GM23338 (cell line): ENCODE measurements around the gene ANKRD11. TPM values are rescaled to one million over a fixed set of nuclear protein-coding genes. Genes with fewer than 3 reads are reported as not detected.

ENCODE experiments used
- ATAC-seq: fragments of 200-7000 bp; cut with Tn5 transposase; 3 replicates; pipeline ENCODE4 v1.9.1; 2020
- DNase-seq: peaks from one replicate; pipeline ENCODE4 v3.0.0-alpha.2; 2015; ENCODE audit warnings: low spot score
- H2AFZ ChIP-seq: fragments of 200-600 bp; sonication (generic); 2 replicates; pipeline ENCODE4 v1.8.0; 2016; ENCODE audit warnings: antibody characterized with exemption, mild to moderate bottlenecking, moderate library complexity
- H3F3A ChIP-seq: fragments of 200-600 bp; sonication (generic); replicated peaks from 2 replicates; pipeline ENCODE4 v1.8.0; 2017; ENCODE audit warnings: antibody characterized with exemption, mixed run types, low read depth
- H3K27ac ChIP-seq: fragments of 200-600 bp; sonication (generic); 2 replicates; pipeline ENCODE4 v1.6.1; 2016; ENCODE audit warnings: low read depth
- H3K27me3 ChIP-seq: fragments of 200-600 bp; sonication (generic); 2 replicates; pipeline ENCODE4 v1.8.0; 2016; ENCODE audit warnings: mild to moderate bottlenecking, mixed run types, moderate library complexity; ENCODE audit not compliant: insufficient read depth
- H3K36me3 ChIP-seq: fragments of 200-600 bp; sonication (generic); 2 replicates; pipeline ENCODE4 v1.8.0; 2016; ENCODE audit warnings: mild to moderate bottlenecking; ENCODE audit not compliant: insufficient read depth
- H3K4me1 ChIP-seq: fragments of 200-600 bp; sonication (generic); 2 replicates; pipeline ENCODE4 v1.8.0; 2016; ENCODE audit warnings: mild to moderate bottlenecking, moderate library complexity; ENCODE audit not compliant: insufficient read depth
- H3K4me2 ChIP-seq: fragments of 200-600 bp; sonication (generic); 2 replicates; pipeline ENCODE4 v1.7.1; 2017; ENCODE audit warnings: mixed run types
- H3K4me3 ChIP-seq: fragments of 200-600 bp; sonication (generic); 2 replicates; pipeline ENCODE4 v1.6.1; 2016; ENCODE audit warnings: mixed run types
- H3K79me2 ChIP-seq: fragments of 200-600 bp; sonication (generic); replicated peaks from 2 replicates; pipeline ENCODE4 v1.8.0; 2017; ENCODE audit warnings: mild to moderate bottlenecking; ENCODE audit not compliant: insufficient read depth
- H3K9me2 ChIP-seq: fragments of 200-600 bp; sonication (generic); 2 replicates; pipeline ENCODE4 v1.8.0; 2017; ENCODE audit not compliant: insufficient read depth
- H4K20me1 ChIP-seq: fragments of 200-600 bp; sonication (generic); replicated peaks from 2 replicates; pipeline ENCODE4 v1.8.0; 2017; ENCODE audit warnings: mild to moderate bottlenecking; ENCODE audit not compliant: insufficient read depth
- H3K27ac Mint-ChIP-seq: 2 replicates; pipeline ENCODE4 v1.8.0; 2020; ENCODE audit warnings: inconsistent platforms, mild to moderate bottlenecking, moderate library complexity, mixed read lengths
- H3K27me3 Mint-ChIP-seq: 3 replicates; pipeline ENCODE4 v1.8.0; 2022; ENCODE audit warnings: low read depth, mild to moderate bottlenecking, moderate library complexity, mixed read lengths, inconsistent platforms; ENCODE audit not compliant: insufficient read depth, poor library complexity
- H3K36me3 Mint-ChIP-seq: 3 replicates; pipeline ENCODE4 v1.8.0; 2021; ENCODE audit warnings: low read depth, mild to moderate bottlenecking, inconsistent platforms, moderate library complexity, mixed read lengths
- H3K4me1 Mint-ChIP-seq: 3 replicates; pipeline ENCODE4 v1.8.0; 2020; ENCODE audit warnings: mild to moderate bottlenecking, inconsistent platforms, mixed read lengths
- H3K4me3 Mint-ChIP-seq: 3 replicates; pipeline ENCODE4 v1.8.0; 2021; ENCODE audit warnings: moderate library complexity, mild to moderate bottlenecking, inconsistent platforms, mixed read lengths
- H3K9me3 Mint-ChIP-seq: 3 replicates; pipeline ENCODE4 v1.8.0; 2020; ENCODE audit warnings: moderate library complexity, mild to moderate bottlenecking, inconsistent platforms, mixed read lengths
- CREB1 ChIP-seq: fragments of 250-450 bp; sonication (Bioruptor Pico); IDR thresholded peaks from 2 replicates; pipeline ENCODE4 v1.5.0; 2020; ENCODE audit warnings: low read depth, mild to moderate bottlenecking, moderate library complexity
- ETS1 ChIP-seq: IDR thresholded peaks from 2 replicates; pipeline ENCODE4 v1.6.1; 2016; ENCODE audit warnings: antibody characterized with exemption
- EZH2 ChIP-seq: fragments of 200-600 bp; sonication (generic); IDR thresholded peaks from one replicate; pipeline ENCODE4 v1.8.0; 2017; ENCODE audit warnings: antibody characterized with exemption, mild to moderate bottlenecking, low read depth; ENCODE audit not compliant: unreplicated experiment
- JUNB ChIP-seq: IDR thresholded peaks from one replicate; pipeline ENCODE4 v1.6.1; 2016; ENCODE audit warnings: antibody characterized with exemption; ENCODE audit not compliant: unreplicated experiment
- NANOG ChIP-seq: IDR thresholded peaks from 2 replicates; pipeline ENCODE4 v1.6.1; 2016; ENCODE audit warnings: antibody characterized with exemption, borderline replicate concordance
- POLR2AphosphoS5 ChIP-seq: IDR thresholded peaks from 2 replicates; pipeline ENCODE4 v1.6.1; 2016; ENCODE audit warnings: antibody characterized with exemption, low read depth
- REST ChIP-seq: IDR thresholded peaks from one replicate; pipeline ENCODE4 v1.6.1; 2018; ENCODE audit warnings: antibody characterized with exemption; ENCODE audit not compliant: unreplicated experiment
- STAT1 ChIP-seq: IDR thresholded peaks from one replicate; pipeline ENCODE4 v1.6.1; 2016; ENCODE audit warnings: antibody characterized with exemption; ENCODE audit not compliant: unreplicated experiment
- ZNF114 ChIP-seq: fragments of 250-450 bp; sonication (Bioruptor Pico); IDR thresholded peaks from 2 replicates; pipeline ENCODE4 v1.5.0; 2020; ENCODE audit warnings: mild to moderate bottlenecking, moderate library complexity
- ZNF462 ChIP-seq: fragments of 250-450 bp; sonication (Bioruptor Pico); IDR thresholded peaks from 2 replicates; pipeline ENCODE4 v1.5.0; 2020; ENCODE audit warnings: mild to moderate bottlenecking, moderate library complexity
- polyA plus RNA-seq: library from polyadenylated mRNA; unstranded; fragments of >200 nt; fragmentation: Nextera tagmentation; extraction: Ambion mirVana; gene quantifications from 2 replicates; pipeline ENCODE4 v1.2.1, GENCODE V29; 2016
- total RNA-seq: library from RNA; depleted of rRNA; stranded (reverse); fragments of >200 nt; shearing (Covaris generic); gene quantifications from 2 replicates; pipeline ENCODE4 v1.2.3, GENCODE V29; 2014

ANKRD11 gene
- total and polyA plus RNA-seq, 2 experiments from 2014 or later: 130 to 159 TPM

GRCh38 chr16:89522287-89522686 lies 31.9 kb upstream of the ANKRD11 start:
- H3K4me2 ChIP-seq: no peak overlapping the region
- Mint-ChIP-seq H3K36me3 (peaks cover 80% of the 10 kb centered on the region), H3K9me3 (no peaks in the 10 kb centered on the region), H3K4me3 (no peak overlapping the region), H3K27ac (no peak overlapping the region; the same call in 1 of the 2 replicates), H3K4me1 (no peaks in the 10 kb centered on the region; the same call in 1 of the 3 replicates), H3K27me3 (peaks cover 7% of the 10 kb centered on the region)
- peaks cover 71% of the 10 kb centered on the region for H3K79me2 ChIP-seq
- H4K20me1 ChIP-seq: peaks cover 34% of the 10 kb centered on the region
- no peaks in the 10 kb centered on the region for H3K4me1 ChIP-seq
- H3K9me2 ChIP-seq: no peaks in the 10 kb centered on the region
- H3K4me3 ChIP-seq: no peak overlapping the region
- no peaks in the 10 kb centered on the region for H3K27me3 ChIP-seq
- ATAC-seq: peak; percentile 60
- no peak for DNase-seq
- no peak overlapping the region for H2AFZ ChIP-seq
- TF ChIP-seq STAT1 (no peak), NANOG (no peak), EZH2 (no peak), CREB1 (CRISPR knock-in tag) (no peak), ZNF114 (CRISPR knock-in tag) (no peak), JUNB (no peak)
- no peak overlapping the region for H3K27ac ChIP-seq
- H3K36me3 ChIP-seq: peaks cover 30% of the 10 kb centered on the region
- peaks cover 22% of the 10 kb centered on the region; the same call in 1 of the 2 replicates for H3F3A ChIP-seq

GRCh38 chr16:89519881-89520280 lies 29.5 kb upstream of the ANKRD11 start:
- Histone ChIP-seq H3K36me3 (peaks cover 19% of the 10 kb centered on the region), H4K20me1 (peaks cover 30% of the 10 kb centered on the region), H3K79me2 (peaks cover 74% of the 10 kb centered on the region), H3F3A (0 out of 2 replicates have a peak, but pooled peaks cover 4% of the 10 kb centered on the region), H2AFZ (no peak overlapping the region), H3K4me1 (no peaks in the 10 kb centered on the region), H3K27ac (no peak overlapping the region), H3K4me3 (no peak overlapping the region), H3K4me2 (no peak overlapping the region), H3K9me2 (no peaks in the 10 kb centered on the region), H3K27me3 (no peaks in the 10 kb centered on the region)
- Mint-ChIP-seq H3K27ac (peak overlapping the region; percentile 59; the same call in 1 of the 2 replicates), H3K27me3 (peaks cover 7% of the 10 kb centered on the region), H3K4me1 (no peaks in the 10 kb centered on the region; the same call in 1 of the 3 replicates), H3K4me3 (peak overlapping the region; percentile 17; the same call in 1 of the 3 replicates), H3K9me3 (no peaks in the 10 kb centered on the region), H3K36me3 (peaks cover 75% of the 10 kb centered on the region)
- DNase-seq: no peak
- ATAC-seq: no peak
- TF ChIP-seq STAT1 (no peak), ZNF114 (CRISPR knock-in tag) (no peak), JUNB (no peak), CREB1 (CRISPR knock-in tag) (no peak), POLR2AphosphoS5 (no peak), ETS1 (no peak), REST (no peak), ZNF462 (CRISPR knock-in tag) (no peak)
